SK-N-SH (cell line): ENCODE measurements around the gene ARL4A. TPM values are rescaled to one million over a fixed set of nuclear protein-coding genes. Genes with fewer than 3 reads are reported as not detected.

Experiments used
- CTCF ChIA-PET: fragments of 300-600, 350-600 bp; formaldehyde crosslinking; extraction: SDS; loops from one replicate; lab custom pipeline; 2021; lab: Yijun Ruan, JAX
- POLR2A ChIA-PET: fragments of 350-600 bp; sonication (Branson Sonifier 250); formaldehyde crosslinking; extraction: SDS; loops from one replicate; lab custom pipeline; 2020; ENCODE audit warnings: antibody characterized with exemption, inconsistent platforms; lab: Yijun Ruan, JAX
- DNase-seq: peaks from one replicate; pipeline ENCODE4 v3.0.0; 2012
- H2AFZ ChIP-seq: fragments of 200-600 bp; sonication (generic); 2 replicates; pipeline ENCODE4 v1.8.1; 2016; ENCODE audit warnings: antibody characterized with exemption, mild to moderate bottlenecking, low read depth
- H3F3A ChIP-seq: fragments of 200-600 bp; sonication (generic); replicated peaks from 2 replicates; pipeline ENCODE3; 2016; ENCODE audit warnings: antibody characterized with exemption, mild to moderate bottlenecking; ENCODE audit not compliant: insufficient read depth
- H3K27ac ChIP-seq, 2 experiments: fragments of 200-500 bp in 1 of 2; fragments of 200-600 bp in 1 of 2; sonication (Bioruptor generic) in 1 of 2; sonication (generic), shearing (Covaris generic) in 1 of 2; 2 replicates each; pipeline versions ENCODE4 v1.5.1 to v1.6.1; 2014 to 2016; ENCODE audit warnings: low read depth in 2 of 2, inconsistent platforms in 1 of 2, low read length in 1 of 2, mild to moderate bottlenecking in 1 of 2, mixed read lengths in 1 of 2
- H3K27me3 ChIP-seq: fragments of 200-600 bp; sonication (generic), shearing (Covaris generic); 2 replicates; pipeline ENCODE4 v1.6.1; 2016; ENCODE audit warnings: mixed run types; ENCODE audit not compliant: insufficient read depth
- H3K36me3 ChIP-seq, 2 experiments: fragments of 200-500 bp in 1 of 2; fragments of 200-600 bp in 1 of 2; sonication (Bioruptor generic) in 1 of 2; sonication (generic) in 1 of 2; replicated peaks in 1 of 2; 2 replicates each; pipeline versions ENCODE3 to v1.5.1; 2014 to 2016; ENCODE audit warnings: low read length in 1 of 2, mild to moderate bottlenecking in 1 of 2; ENCODE audit not compliant: insufficient read depth in 2 of 2, control insufficient read depth in 1 of 2
- H3K4me1 ChIP-seq, 2 experiments: fragments of 200-500 bp in 1 of 2; fragments of 200-600 bp in 1 of 2; sonication (Bioruptor generic) in 1 of 2; sonication (generic), shearing (Covaris generic) in 1 of 2; 2 replicates each; pipeline versions ENCODE4 v1.5.1 to v1.6.1; 2014 to 2016; ENCODE audit warnings: low read depth in 1 of 2, low read length in 1 of 2, mixed run types in 1 of 2; ENCODE audit not compliant: insufficient read depth in 2 of 2, control insufficient read depth in 1 of 2
- H3K4me2 ChIP-seq: fragments of 200-600 bp; sonication (generic), shearing (Covaris generic); 2 replicates; pipeline ENCODE4 v1.6.1; 2017; ENCODE audit warnings: mixed run types
- H3K4me3 ChIP-seq, 2 experiments: fragments of 200-500 bp in 1 of 2; fragments of 200-600 bp in 1 of 2; sonication (Bioruptor generic) in 1 of 2; sonication (generic), shearing (Covaris generic) in 1 of 2; 2 replicates each; pipeline versions ENCODE4 v1.5.1 to v1.8.1; 2014 to 2016; ENCODE audit warnings: low read depth in 2 of 2, inconsistent platforms in 1 of 2, low read length in 1 of 2, mild to moderate bottlenecking in 1 of 2, mixed read lengths in 1 of 2, moderate library complexity in 1 of 2
- H3K79me2 ChIP-seq: fragments of 200-600 bp; sonication (generic); 2 replicates; pipeline ENCODE4 v1.8.1; 2017; ENCODE audit warnings: mild to moderate bottlenecking; ENCODE audit not compliant: insufficient read depth
- H3K9ac ChIP-seq: fragments of 200-600 bp; sonication (generic); 2 replicates; pipeline ENCODE4 v1.6.1; 2017; ENCODE audit warnings: mixed run types
- H3K9me2 ChIP-seq: fragments of 200-600 bp; sonication (generic); 2 replicates; pipeline ENCODE4 v1.6.1; 2017; ENCODE audit warnings: mixed run types
- H3K9me3 ChIP-seq: fragments of 200-600 bp; sonication (generic); 2 replicates; pipeline ENCODE4 v1.6.1; 2017; ENCODE audit warnings: mixed run types, mild to moderate bottlenecking, moderate library complexity
- H4K20me1 ChIP-seq: fragments of 200-600 bp; sonication (generic); 2 replicates; pipeline ENCODE4 v1.6.1; 2017; ENCODE audit warnings: mild to moderate bottlenecking, mixed run types; ENCODE audit not compliant: insufficient read depth
- ELF1 ChIP-seq: IDR thresholded peaks from 2 replicates; pipeline ENCODE4 v1.4.0; 2012
- FOXJ3 ChIP-seq: sonication (generic); formaldehyde crosslinking; IDR thresholded peaks from 2 replicates; pipeline ENCODE4 v1.5.1; 2020; ENCODE audit warnings: mild to moderate bottlenecking, missing genetic modification reagents
- FOXM1 ChIP-seq: IDR thresholded peaks from 2 replicates; pipeline ENCODE4 v1.4.0; 2012; ENCODE audit warnings: low read depth, mild to moderate bottlenecking
- IRF3 ChIP-seq: fragments of 150-350 bp; IDR thresholded peaks from 2 replicates; pipeline ENCODE4 v1.6.1; 2016; ENCODE audit warnings: mild to moderate bottlenecking, low read depth, low read length
- MEF2A ChIP-seq: IDR thresholded peaks from 2 replicates; pipeline ENCODE4 v1.4.0; 2012; ENCODE audit warnings: low read depth, borderline replicate concordance
- NFIC ChIP-seq: IDR thresholded peaks from 2 replicates; pipeline ENCODE4 v1.4.0; 2012; ENCODE audit warnings: borderline replicate concordance
- POLR2AphosphoS5 ChIP-seq: IDR thresholded peaks from 2 replicates; pipeline ENCODE4 v1.6.1; 2012; ENCODE audit warnings: low read depth, low read length
- SMC3 ChIP-seq: IDR thresholded peaks from 2 replicates; pipeline ENCODE4 v1.6.1; 2012; ENCODE audit warnings: low read depth, low read length, improper control_type of control experiment
- TEAD4 ChIP-seq: IDR thresholded peaks from 2 replicates; pipeline ENCODE4 v1.4.0; 2012; ENCODE audit warnings: mild to moderate bottlenecking, borderline replicate concordance; ENCODE audit not compliant: insufficient read depth
- ZBTB33 ChIP-seq: IDR thresholded peaks from 2 replicates; pipeline ENCODE4 v1.4.0; 2012; ENCODE audit warnings: low read depth, borderline replicate concordance
- WGBS: methylation state at CpG from one replicate; pipeline ENCODE4 v1.1.6; 2017; ENCODE audit warnings: low lambda C conversion rate; 5-methylcytosine and 5-hydroxymethylcytosine counted together
- polyA plus RNA-seq, 3 experiments: library from polyadenylated mRNA; depleted of rRNA; stranded (reverse); fragments of >200 nt; gene quantifications; 2 replicates each; pipeline ENCODE4 v1.2.3, GENCODE V29; 2012

The ARL4A gene
- polyA plus RNA-seq, 1 of the 3 experiments (the other 2 are of a cell fraction) = 5.5 TPM

- no peak for DNase-seq
- H3K9ac ChIP-seq = no peak overlapping the region
- TF ChIP-seq TEAD4 (no peak), MEF2A (no peak), POLR2AphosphoS5 (no peak), SMC3 (no peak), IRF3 (no peak), NFIC (no peak), FOXM1 (no peak), ZBTB33 (no peak), FOXJ3 (CRISPR knock-in tag) (no peak)
- TF ChIP-seq, all 33 proteins: peak for 0
- no peaks in the 10 kb centered on the region for H3K9me3 ChIP-seq
- no peaks in the 10 kb centered on the region for H3K36me3 ChIP-seq
- H3K4me1 ChIP-seq = peaks cover 0 to 16% of the 10 kb centered on the region in 2 experiments; a peak in 1 of 4 replicates
- H3K79me2 ChIP-seq = no peaks in the 10 kb centered on the region
- no peak overlapping the region for H3K4me2 ChIP-seq
- no peaks in the 10 kb centered on the region for H4K20me1 ChIP-seq
- 75% methylated on average over 4 of the region's 4 CpGs for WGBS
- H3K27ac ChIP-seq = no peak overlapping the region
- peaks cover 6% of the 10 kb centered on the region for H3F3A ChIP-seq
- H3K9me2 ChIP-seq = 0 out of 2 replicates have a peak, but pooled peaks cover 3% of the 10 kb centered on the region
- H2AFZ ChIP-seq = peak overlapping the region; percentile 7; the same call in 1 of the 2 replicates
- no peak overlapping the region for H3K4me3 ChIP-seq
- CTCF ChIA-PET = no interaction called here
- POLR2A ChIA-PET = no interaction called here
- H3K27me3 ChIP-seq = no peaks in the 10 kb centered on the region
Measured at GRCh38 chr7:12722636-12723605, 35.5 kb downstream of the ARL4A start.

- no peak overlapping the region for H3K4me2 ChIP-seq
- CTCF ChIA-PET = interaction anchor here (0.7 to 3.4 kb wide), 3 partner anchors 30 to 252 kb away, joined by 3 to 20 read pairs (median 5); partner anchors contain the start of gene ARL4A
- H3K27ac ChIP-seq = no peak overlapping the region
- H3K9me2 ChIP-seq = 0 out of 2 replicates have a peak, but pooled peaks cover 3% of the 10 kb centered on the region
- H3K9ac ChIP-seq = no peak overlapping the region
- 54% methylated on average over 4 of the region's 4 CpGs for WGBS
- H2AFZ ChIP-seq = no peak overlapping the region
- no peaks in the 10 kb centered on the region for H3K36me3 ChIP-seq
- peaks cover 0 to 5% of the 10 kb centered on the region in 2 experiments; a peak in 2 of 4 replicates for H3K4me1 ChIP-seq
- no peak for TF ChIP-seq ELF1
- no peak for TF ChIP-seq FOXM1
- no peak for TF ChIP-seq POLR2AphosphoS5
- no peak for TF ChIP-seq SMC3
- no peak for TF ChIP-seq FOXJ3 (CRISPR knock-in tag)
- no peak for DNase-seq
- H3K79me2 ChIP-seq = no peaks in the 10 kb centered on the region
- H3K4me3 ChIP-seq = no peak overlapping the region
- H3K9me3 ChIP-seq = no peaks in the 10 kb centered on the region
- POLR2A ChIA-PET = no interaction called here
- H3F3A ChIP-seq = no peaks in the 10 kb centered on the region
- no peaks in the 10 kb centered on the region for H4K20me1 ChIP-seq
- no peaks in the 10 kb centered on the region for H3K27me3 ChIP-seq
Measured at GRCh38 chr7:12725575-12726316, 38.3 kb downstream of the ARL4A start.
